GM12878 (cell line): ENCODE measurements around the gene SYNDIG1. TPM values are rescaled to one million over a fixed set of nuclear protein-coding genes. Genes with fewer than 3 reads are reported as not detected.

ENCODE experiments used
- ATAC-seq: fragments of 200-7000 bp; cut with Tn5 transposase; 3 replicates; pipeline ENCODE4 v1.9.1; 2020; ENCODE audit warnings: mild to moderate bottlenecking, moderate library complexity
- BruUV-seq: library from RNA; stranded (reverse); fragments of 400-500 nt; replicated peaks from 2 replicates; lab custom pipeline; 2021; lab: Mats Ljungman, UMichigan
- CTCF ChIA-PET: fragments of 300-600 bp; sonication (Branson Sonifier 250); formaldehyde crosslinking; extraction: SDS; loops from one replicate; lab custom pipeline; 2021; ENCODE audit warnings: inconsistent platforms; lab: Yijun Ruan, JAX
- POLR2A ChIA-PET: fragments of 350-600 bp; formaldehyde crosslinking; extraction: SDS; loops from one replicate; lab custom pipeline; 2021; ENCODE audit warnings: inconsistent platforms; lab: Charles Lee
- RAD21 ChIA-PET: fragments of 300-600 bp; sonication (Branson Sonifier 250); formaldehyde crosslinking; loops from one replicate; lab custom pipeline; 2023; ENCODE audit warnings: antibody characterized with exemption; ENCODE audit not compliant: unreplicated experiment; lab: Charles Lee
- SMC1A ChIA-PET: fragments of 300-600 bp; sonication (Branson Sonifier 250); formaldehyde crosslinking; loops from one replicate; lab custom pipeline; 2023; ENCODE audit not compliant: unreplicated experiment, uncharacterized antibody; lab: Charles Lee
- DNase-seq: peaks from one replicate; pipeline ENCODE4 v3.0.0-alpha.2; 2011; ENCODE audit warnings: low read depth, low spot score
- FAIRE-seq: peaks from 3 replicates; lab custom pipeline; 2011; peaks lifted over from hg19 to GRCh38; lab: Jason Lieb, UNC
- H2AFZ ChIP-seq: 2 replicates; pipeline ENCODE4 v1.6.0; 2011; ENCODE audit warnings: low read depth, low read length, control low read depth; ENCODE audit not compliant: control insufficient read depth
- H3K27ac ChIP-seq: 2 replicates; pipeline ENCODE4 v1.5.1; 2011; ENCODE audit warnings: control low read depth; ENCODE audit not compliant: control insufficient read depth, insufficient read depth
- H3K27me3 ChIP-seq, 2 experiments: replicated peaks in 1 of 2; 2 replicates each; pipeline versions ENCODE4 v1.6.0 to v1.6.1; 2011; ENCODE audit warnings: low read length in 1 of 2; ENCODE audit not compliant: control insufficient read depth in 2 of 2, insufficient read depth in 2 of 2
- H3K36me3 ChIP-seq, 2 experiments: 2 replicates each; pipeline ENCODE4 v1.5.1; 2011; ENCODE audit warnings: low read length in 1 of 2; ENCODE audit not compliant: control insufficient read depth in 2 of 2, insufficient read depth in 2 of 2
- H3K4me1 ChIP-seq: 2 replicates; pipeline ENCODE4 v1.6.1; 2011; ENCODE audit warnings: mild to moderate bottlenecking, low read length, moderate library complexity, mixed read lengths; ENCODE audit not compliant: control insufficient read depth, insufficient read depth
- H3K4me2 ChIP-seq: 2 replicates; pipeline ENCODE4 v1.6.0; 2011; ENCODE audit warnings: control low read depth; ENCODE audit not compliant: control insufficient read depth, insufficient read depth
- H3K4me3 ChIP-seq: fragments of 200-600 bp; sonication (generic); 2 replicates; pipeline ENCODE4 v1.5.1; 2016
- H3K79me2 ChIP-seq: 2 replicates; pipeline ENCODE4 v1.6.0; 2011; ENCODE audit warnings: low read length; ENCODE audit not compliant: control insufficient read depth, insufficient read depth
- H3K9ac ChIP-seq: 2 replicates; pipeline ENCODE4 v1.8.0; 2011; ENCODE audit warnings: low read length, control low read depth, mixed read lengths; ENCODE audit not compliant: control insufficient read depth, insufficient read depth
- H3K9me3 ChIP-seq: replicated peaks from 3 replicates; pipeline ENCODE4 v1.5.1; 2011; ENCODE audit warnings: mild to moderate bottlenecking, low read length; ENCODE audit not compliant: control insufficient read depth, insufficient read depth
- H4K20me1 ChIP-seq: 2 replicates; pipeline ENCODE4 v1.6.0; 2011; ENCODE audit not compliant: control insufficient read depth, insufficient read depth
- CBFB ChIP-seq: IDR thresholded peaks from 2 replicates; pipeline ENCODE4 v1.6.1; 2016; ENCODE audit warnings: antibody characterized with exemption, low read depth
- NFYB ChIP-seq: IDR thresholded peaks from 2 replicates; pipeline ENCODE4 v1.6.1; 2011; ENCODE audit warnings: low read depth, mild to moderate bottlenecking, low read length, improper control_type of control experiment, moderate library complexity; ENCODE audit not compliant: insufficient read depth
- PAX8 ChIP-seq: fragments of 450-650 bp; IDR thresholded peaks from 2 replicates; pipeline ENCODE4 v1.6.1; 2017; ENCODE audit warnings: mild to moderate bottlenecking, moderate library complexity
- RUNX3 ChIP-seq: IDR thresholded peaks from 2 replicates; pipeline ENCODE4 v1.6.1; 2012; ENCODE audit warnings: low read length, inconsistent platforms
- WGBS: methylation state at CpG from one replicate; pipeline ENCODE4 v1.1.6; 2016; ENCODE audit warnings: low lambda C conversion rate; ENCODE audit not compliant: insufficient replicate concordance, insufficient coverage; ENCODE audit errors: missing lambda C conversion rate; 5-methylcytosine and 5-hydroxymethylcytosine counted together
- in situ Hi-C: fragments of 300-500 bp; cut with MboI; formaldehyde crosslinking; loops from 9 replicates; pipeline ENCODE4 v1.14.3; 2018; ENCODE audit warnings: mixed read lengths
- intact Hi-C: fragments of 100-400 bp; cut with micrococcal nuclease; formaldehyde crosslinking; loops from one replicate; pipeline ENCODE4 v1.14.2; 2022; ENCODE audit not compliant: unreplicated experiment
- polyA plus RNA-seq, 11 experiments: library from polyadenylated mRNA; depleted of rRNA in 4 of 11; unstranded in 6 of 11; stranded (reverse) in 5 of 11; fragments of >200 nt; fragmentation: Nextera tagmentation in 4 of 11; fragmentation: Illumina TruSeq in 1 of 11; extraction: Ambion mirVana in 4 of 11; extraction: Trizol in 1 of 11; gene quantifications; 1 replicate in 1 of 11; 2 replicates in 10 of 11; pipeline versions ENCODE4 v1.2.1 to v1.2.3, GENCODE V29; 2011 to 2016; ENCODE audit warnings: inconsistent platforms in 2 of 11, missing spikeins in 2 of 11, low read depth in 1 of 11
- total RNA-seq, 4 experiments: library from RNA; depleted of rRNA in 3 of 4; stranded (reverse); fragments of >200 nt in 3 of 4; fragmentation: Illumina TruSeq in 1 of 4; extraction: Trizol in 1 of 4; gene quantifications; 2 replicates each; pipeline versions ENCODE4 v1.2.1 to v1.2.3, GENCODE V29; 2013 to 2021
- TF ChIP-seq, protein P1 (sequence below): fragments of 450-650 bp; IDR thresholded peaks from 2 replicates; pipeline ENCODE4 v1.6.1; 2018; ENCODE audit warnings: borderline replicate concordance, mild to moderate bottlenecking; ENCODE audit not compliant: partially characterized antibody
- TF ChIP-seq, protein P2 (sequence below): fragments of 450-650 bp; IDR thresholded peaks from 2 replicates; pipeline ENCODE4 v1.6.1; 2017; ENCODE audit warnings: mild to moderate bottlenecking
- TF ChIP-seq, protein P3 (sequence below): fragments of 450-650 bp; formaldehyde crosslinking; IDR thresholded peaks from 2 replicates; pipeline ENCODE4 v1.4.0; 2020; ENCODE audit warnings: mild to moderate bottlenecking, moderate library complexity
- TF ChIP-seq, protein P4 (sequence below), 3 experiments: IDR thresholded peaks in 2 of 3; conservative IDR thresholded peaks in 1 of 3; 2 replicates each; pipeline ENCODE4 v1.5.1; 2011; ENCODE audit warnings: low read depth in 3 of 3, low read length in 3 of 3, mild to moderate bottlenecking in 3 of 3, control low read depth in 2 of 3, moderate library complexity in 2 of 3, inconsistent platforms in 1 of 3, mixed read lengths in 1 of 3; ENCODE audit not compliant: control insufficient read depth in 2 of 3, insufficient read depth in 1 of 3; ENCODE audit errors: extremely low read depth in 1 of 3

SYNDIG1 gene
- total and polyA plus RNA-seq, 10 of the 15 experiments (the other 5 are each of a cell fraction or from before 2014, with no cell fraction given): not detected

DNA sequence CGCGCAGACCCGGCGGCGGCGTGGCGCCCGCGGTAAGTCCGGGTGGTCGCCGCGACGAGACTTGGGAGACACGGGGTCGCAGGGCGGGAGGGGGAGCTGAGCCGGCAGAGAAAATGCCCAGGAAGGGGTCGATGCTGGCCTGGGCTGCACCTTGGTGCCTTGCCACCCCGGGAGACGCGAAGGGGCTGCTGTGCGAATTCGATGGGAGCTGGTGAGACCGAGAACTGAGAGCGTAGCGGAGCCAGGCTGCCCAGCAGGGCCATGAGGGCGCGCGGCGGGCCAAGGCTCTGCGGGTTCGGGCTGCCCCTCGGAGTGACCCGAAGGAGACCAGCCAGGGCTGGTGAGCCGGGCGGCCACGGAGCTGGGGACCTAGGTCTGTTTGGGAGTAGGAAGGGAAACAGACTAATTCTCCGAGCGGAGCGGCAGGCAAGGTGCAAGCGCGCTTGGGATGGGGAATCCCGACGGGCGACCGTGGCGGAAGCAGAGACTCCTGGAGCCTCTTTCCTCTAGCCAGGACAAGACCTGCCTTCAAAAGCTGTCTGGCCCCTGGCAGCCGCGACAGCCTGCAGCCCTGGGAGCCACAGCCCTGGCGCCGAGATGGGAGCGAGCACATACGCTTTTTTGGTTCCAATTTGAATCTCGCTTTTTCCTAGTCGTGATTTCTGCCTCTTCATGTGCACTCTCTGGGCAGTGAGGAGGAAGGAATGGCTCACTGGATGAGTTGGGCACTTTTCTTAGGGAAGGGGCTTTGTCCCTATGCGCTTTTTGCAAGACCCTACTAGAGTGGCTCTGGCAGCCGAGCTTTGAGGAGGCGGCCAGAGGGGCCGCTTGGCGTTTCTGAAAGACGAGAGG, 691 bp downstream of the SYNDIG1 start (continued):
- TF ChIP-seq, protein P1, sequence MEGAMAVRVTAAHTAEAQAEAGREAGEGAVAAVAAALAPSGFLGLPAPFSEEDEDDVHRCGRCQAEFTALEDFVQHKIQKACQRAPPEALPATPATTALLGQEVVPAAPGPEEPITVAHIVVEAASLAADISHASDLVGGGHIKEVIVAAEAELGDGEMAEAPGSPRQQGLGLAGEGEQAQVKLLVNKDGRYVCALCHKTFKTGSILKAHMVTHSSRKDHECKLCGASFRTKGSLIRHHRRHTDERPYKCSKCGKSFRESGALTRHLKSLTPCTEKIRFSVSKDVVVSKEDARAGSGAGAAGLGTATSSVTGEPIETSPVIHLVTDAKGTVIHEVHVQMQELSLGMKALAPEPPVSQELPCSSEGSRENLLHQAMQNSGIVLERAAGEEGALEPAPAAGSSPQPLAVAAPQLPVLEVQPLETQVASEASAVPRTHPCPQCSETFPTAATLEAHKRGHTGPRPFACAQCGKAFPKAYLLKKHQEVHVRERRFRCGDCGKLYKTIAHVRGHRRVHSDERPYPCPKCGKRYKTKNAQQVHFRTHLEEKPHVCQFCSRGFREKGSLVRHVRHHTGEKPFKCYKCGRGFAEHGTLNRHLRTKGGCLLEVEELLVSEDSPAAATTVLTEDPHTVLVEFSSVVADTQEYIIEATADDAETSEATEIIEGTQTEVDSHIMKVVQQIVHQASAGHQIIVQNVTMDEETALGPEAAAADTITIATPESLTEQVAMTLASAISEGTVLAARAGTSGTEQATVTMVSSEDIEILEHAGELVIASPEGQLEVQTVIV: no peak

DNA sequence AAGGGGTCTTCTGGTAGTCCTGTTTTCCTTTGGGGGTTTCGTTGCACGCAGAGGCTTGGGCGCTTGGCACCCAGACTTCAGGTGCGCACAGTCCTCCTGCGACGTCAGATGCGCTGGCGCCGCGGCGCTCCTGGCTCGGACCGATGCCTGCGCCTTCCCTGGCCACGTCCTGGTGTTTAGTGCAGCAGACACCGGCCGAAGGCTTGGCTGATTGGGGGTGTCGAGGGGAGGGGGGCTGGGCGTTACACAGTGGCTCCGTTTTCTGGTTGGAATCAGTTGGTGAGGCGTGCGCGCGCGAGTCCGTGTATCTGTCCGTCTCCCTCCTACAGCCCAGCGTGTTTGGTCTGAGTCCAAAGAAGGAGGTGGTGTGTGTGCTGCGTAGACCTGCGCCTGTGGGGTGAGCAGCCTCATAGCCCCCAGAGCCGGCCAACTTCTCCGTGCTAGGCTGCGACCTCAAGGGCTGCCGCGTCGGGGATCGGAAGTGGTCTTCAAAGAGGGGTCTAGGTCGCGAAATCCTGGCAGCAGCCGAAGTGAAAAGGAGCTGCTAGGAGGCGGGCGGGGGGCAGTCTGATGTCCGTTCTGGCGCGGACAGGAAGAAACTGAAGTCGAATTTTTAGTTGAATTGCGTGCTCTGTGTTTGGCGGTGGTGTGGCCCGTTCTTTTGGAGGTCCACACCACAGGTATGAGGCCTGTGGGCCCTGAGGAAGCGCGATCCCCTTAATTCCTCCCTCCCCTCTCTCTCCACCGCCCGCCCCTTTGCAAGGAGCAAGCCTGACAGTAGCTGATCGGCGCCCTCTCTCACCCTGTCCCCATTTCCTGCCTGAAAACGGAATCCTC, 1.5 kb downstream of the SYNDIG1 start:
- no peak for ATAC-seq
- DNase-seq: no peak
- no peak overlapping the region for H3K9ac ChIP-seq
- FAIRE-seq: no peak
- no peak overlapping the region for H3K4me3 ChIP-seq
- ChIA-PET CTCF (no interaction called here), POLR2A (no interaction called here), SMC1A (interaction anchor here (0.6 kb wide), 1 partner anchor 100 kb away, joined by 3 read pairs; no protein-coding TSS in a partner anchor), RAD21 (no interaction called here)
- peaks cover 5 to 9% of the 10 kb centered on the region in 2 experiments for H3K27me3 ChIP-seq
- H2AFZ ChIP-seq: no peak overlapping the region
- WGBS: 29% methylated on average over 46 of the region's 56 CpGs
- H3K36me3 ChIP-seq: no peaks in the 10 kb centered on the region
- H3K9me3 ChIP-seq: no peaks in the 10 kb centered on the region
- in situ Hi-C loops: no loop called here
- no TSS peak for BruUV-seq
- no peak overlapping the region for H3K27ac ChIP-seq
- no peaks in the 10 kb centered on the region for H3K79me2 ChIP-seq
- no peaks in the 10 kb centered on the region for H4K20me1 ChIP-seq
- no peak overlapping the region for H3K4me2 ChIP-seq
- H3K4me1 ChIP-seq: no peaks in the 10 kb centered on the region
- intact Hi-C loops: no loop called here
- TF ChIP-seq, protein P2, sequence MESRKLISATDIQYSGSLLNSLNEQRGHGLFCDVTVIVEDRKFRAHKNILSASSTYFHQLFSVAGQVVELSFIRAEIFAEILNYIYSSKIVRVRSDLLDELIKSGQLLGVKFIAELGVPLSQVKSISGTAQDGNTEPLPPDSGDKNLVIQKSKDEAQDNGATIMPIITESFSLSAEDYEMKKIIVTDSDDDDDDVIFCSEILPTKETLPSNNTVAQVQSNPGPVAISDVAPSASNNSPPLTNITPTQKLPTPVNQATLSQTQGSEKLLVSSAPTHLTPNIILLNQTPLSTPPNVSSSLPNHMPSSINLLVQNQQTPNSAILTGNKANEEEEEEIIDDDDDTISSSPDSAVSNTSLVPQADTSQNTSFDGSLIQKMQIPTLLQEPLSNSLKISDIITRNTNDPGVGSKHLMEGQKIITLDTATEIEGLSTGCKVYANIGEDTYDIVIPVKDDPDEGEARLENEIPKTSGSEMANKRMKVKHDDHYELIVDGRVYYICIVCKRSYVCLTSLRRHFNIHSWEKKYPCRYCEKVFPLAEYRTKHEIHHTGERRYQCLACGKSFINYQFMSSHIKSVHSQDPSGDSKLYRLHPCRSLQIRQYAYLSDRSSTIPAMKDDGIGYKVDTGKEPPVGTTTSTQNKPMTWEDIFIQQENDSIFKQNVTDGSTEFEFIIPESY: no peak
- no peak for TF ChIP-seq NFYB
- TF ChIP-seq RUNX3: no peak
- TF ChIP-seq, protein P3, sequence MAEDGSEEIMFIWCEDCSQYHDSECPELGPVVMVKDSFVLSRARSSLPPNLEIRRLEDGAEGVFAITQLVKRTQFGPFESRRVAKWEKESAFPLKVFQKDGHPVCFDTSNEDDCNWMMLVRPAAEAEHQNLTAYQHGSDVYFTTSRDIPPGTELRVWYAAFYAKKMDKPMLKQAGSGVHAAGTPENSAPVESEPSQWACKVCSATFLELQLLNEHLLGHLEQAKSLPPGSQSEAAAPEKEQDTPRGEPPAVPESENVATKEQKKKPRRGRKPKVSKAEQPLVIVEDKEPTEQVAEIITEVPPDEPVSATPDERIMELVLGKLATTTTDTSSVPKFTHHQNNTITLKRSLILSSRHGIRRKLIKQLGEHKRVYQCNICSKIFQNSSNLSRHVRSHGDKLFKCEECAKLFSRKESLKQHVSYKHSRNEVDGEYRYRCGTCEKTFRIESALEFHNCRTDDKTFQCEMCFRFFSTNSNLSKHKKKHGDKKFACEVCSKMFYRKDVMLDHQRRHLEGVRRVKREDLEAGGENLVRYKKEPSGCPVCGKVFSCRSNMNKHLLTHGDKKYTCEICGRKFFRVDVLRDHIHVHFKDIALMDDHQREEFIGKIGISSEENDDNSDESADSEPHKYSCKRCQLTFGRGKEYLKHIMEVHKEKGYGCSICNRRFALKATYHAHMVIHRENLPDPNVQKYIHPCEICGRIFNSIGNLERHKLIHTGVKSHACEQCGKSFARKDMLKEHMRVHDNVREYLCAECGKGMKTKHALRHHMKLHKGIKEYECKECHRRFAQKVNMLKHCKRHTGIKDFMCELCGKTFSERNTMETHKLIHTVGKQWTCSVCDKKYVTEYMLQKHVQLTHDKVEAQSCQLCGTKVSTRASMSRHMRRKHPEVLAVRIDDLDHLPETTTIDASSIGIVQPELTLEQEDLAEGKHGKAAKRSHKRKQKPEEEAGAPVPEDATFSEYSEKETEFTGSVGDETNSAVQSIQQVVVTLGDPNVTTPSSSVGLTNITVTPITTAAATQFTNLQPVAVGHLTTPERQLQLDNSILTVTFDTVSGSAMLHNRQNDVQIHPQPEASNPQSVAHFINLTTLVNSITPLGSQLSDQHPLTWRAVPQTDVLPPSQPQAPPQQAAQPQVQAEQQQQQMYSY: no peak
- TF ChIP-seq PAX8: no peak
- TF ChIP-seq, protein P4, sequence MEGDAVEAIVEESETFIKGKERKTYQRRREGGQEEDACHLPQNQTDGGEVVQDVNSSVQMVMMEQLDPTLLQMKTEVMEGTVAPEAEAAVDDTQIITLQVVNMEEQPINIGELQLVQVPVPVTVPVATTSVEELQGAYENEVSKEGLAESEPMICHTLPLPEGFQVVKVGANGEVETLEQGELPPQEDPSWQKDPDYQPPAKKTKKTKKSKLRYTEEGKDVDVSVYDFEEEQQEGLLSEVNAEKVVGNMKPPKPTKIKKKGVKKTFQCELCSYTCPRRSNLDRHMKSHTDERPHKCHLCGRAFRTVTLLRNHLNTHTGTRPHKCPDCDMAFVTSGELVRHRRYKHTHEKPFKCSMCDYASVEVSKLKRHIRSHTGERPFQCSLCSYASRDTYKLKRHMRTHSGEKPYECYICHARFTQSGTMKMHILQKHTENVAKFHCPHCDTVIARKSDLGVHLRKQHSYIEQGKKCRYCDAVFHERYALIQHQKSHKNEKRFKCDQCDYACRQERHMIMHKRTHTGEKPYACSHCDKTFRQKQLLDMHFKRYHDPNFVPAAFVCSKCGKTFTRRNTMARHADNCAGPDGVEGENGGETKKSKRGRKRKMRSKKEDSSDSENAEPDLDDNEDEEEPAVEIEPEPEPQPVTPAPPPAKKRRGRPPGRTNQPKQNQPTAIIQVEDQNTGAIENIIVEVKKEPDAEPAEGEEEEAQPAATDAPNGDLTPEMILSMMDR (IDR thresholded peaks at IDR 0.05 in 2 of 3, conservative IDR thresholded peaks at IDR 0.05 in 1 of 3; ENCODE audit: control insufficient read depth in 2 of 3, extremely low read depth in 1 of 3, insufficient read depth in 1 of 3, low read depth in 3 of 3, low read length in 3 of 3): no peak
- no peak for TF ChIP-seq CBFB
